ENCODE data around the gene TEX48.

TEX48 gene

DNA sequence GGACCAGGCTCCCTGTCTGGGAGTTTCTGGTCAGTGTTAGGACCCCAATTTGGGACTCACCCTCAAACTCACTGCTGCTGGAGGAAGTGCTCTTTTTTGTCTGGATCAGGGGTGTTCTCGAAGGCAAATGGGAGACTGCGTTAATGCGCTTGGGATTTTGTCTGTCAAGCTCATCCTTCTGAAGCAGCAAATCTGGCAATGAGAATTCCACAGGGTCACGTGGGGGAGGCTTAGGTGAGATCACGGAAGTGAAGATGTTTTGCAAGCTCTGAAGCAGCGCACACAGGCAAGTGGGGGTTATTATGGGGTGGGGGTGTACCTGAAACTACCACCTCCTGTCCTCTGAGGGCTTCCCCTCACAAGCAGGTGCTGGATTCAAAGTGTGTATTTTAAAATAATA lies 13.8 kb downstream of the TEX48 start (continued):
- TF ChIP-seq, protein P1, sequence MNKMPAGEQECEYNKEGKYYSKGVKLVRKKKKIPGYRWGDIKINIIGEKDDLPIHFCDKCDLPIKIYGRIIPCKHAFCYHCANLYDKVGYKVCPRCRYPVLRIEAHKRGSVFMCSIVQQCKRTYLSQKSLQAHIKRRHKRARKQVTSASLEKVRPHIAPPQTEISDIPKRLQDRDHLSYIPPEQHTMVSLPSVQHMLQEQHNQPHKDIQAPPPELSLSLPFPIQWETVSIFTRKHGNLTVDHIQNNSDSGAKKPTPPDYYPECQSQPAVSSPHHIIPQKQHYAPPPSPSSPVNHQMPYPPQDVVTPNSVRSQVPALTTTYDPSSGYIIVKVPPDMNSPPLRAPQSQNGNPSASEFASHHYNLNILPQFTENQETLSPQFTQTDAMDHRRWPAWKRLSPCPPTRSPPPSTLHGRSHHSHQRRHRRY (tag by site-specific recombination; IDR thresholded peaks at IDR 0.05) = no peak
- TF ChIP-seq ZEB2 (tag by site-specific recombination; IDR thresholded peaks at IDR 0.05) (no peak), ZNF266 (tag by site-specific recombination; IDR thresholded peaks at IDR 0.05; ENCODE audit: low read depth) (no peak), ZNF549 (tag by site-specific recombination; IDR thresholded peaks at IDR 0.05) (no peak), ZNF324 (tag by site-specific recombination; IDR thresholded peaks at IDR 0.05) (no peak)

DNA sequence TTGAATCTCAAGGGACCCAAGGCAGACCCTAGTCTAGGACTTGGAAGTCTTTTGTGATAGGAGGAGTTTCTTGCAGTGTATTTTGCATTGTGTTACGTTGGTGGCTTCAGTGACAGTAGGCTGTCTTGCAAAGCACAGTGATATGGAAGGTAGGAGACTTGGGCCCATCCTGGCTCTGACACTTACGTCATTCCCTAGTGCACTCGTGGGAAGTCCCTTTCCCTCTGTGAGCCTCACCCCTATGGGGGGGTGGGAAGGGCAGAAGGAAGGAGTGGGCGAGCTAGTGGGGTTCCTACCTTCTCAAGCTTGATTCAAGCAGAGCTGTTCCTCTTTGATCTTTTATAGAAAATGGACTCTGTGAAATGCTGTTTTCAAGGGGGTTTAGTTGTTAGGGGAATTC lies 15.1 kb downstream of the TEX48 start:
- CTCF ChIA-PET = interaction anchor here (2.1 to 7.5 kb wide), 4 partner anchors 14 to 262 kb away, joined by 9 to 100 read pairs (median 43); partner anchors contain the start of gene TEX48
- no peaks in the 10 kb centered on the region for H3K36me3 ChIP-seq (ENCODE audit: control insufficient read depth in 2 of 2, insufficient read depth in 1 of 2, low read length in 2 of 2)
- TF ChIP-seq ZNF76 (tag by site-specific recombination; IDR thresholded peaks at IDR 0.05; ENCODE audit: borderline replicate concordance, low read depth) = no peak
- TF ChIP-seq ZNF561 (tag by site-specific recombination; IDR thresholded peaks at IDR 0.05; ENCODE audit: borderline replicate concordance) = no peak
- TF ChIP-seq ZNF768 (tag by site-specific recombination; IDR thresholded peaks at IDR 0.05) = no peak
- no peak for TF ChIP-seq ZFHX2 (tag by site-specific recombination; conservative IDR thresholded peaks at IDR 0.05)
- no peak for TF ChIP-seq WT1 (tag by site-specific recombination; IDR thresholded peaks at IDR 0.05)
- no peak for TF ChIP-seq ZNF792 (tag by site-specific recombination; IDR thresholded peaks at IDR 0.05)
- TF ChIP-seq ZNF214 (tag by site-specific recombination; IDR thresholded peaks at IDR 0.05; ENCODE audit: borderline replicate concordance) = no peak
- no peak for TF ChIP-seq KLF10 (tag by site-specific recombination; IDR thresholded peaks at IDR 0.05)
- TF ChIP-seq ZNF558 (tag by site-specific recombination; IDR thresholded peaks at IDR 0.05) = no peak
- no peak for TF ChIP-seq HOXA7 (CRISPR knock-in tag; IDR thresholded peaks at IDR 0.05; ENCODE audit: borderline replicate concordance)
- no peak for TF ChIP-seq GLIS1 (tag by site-specific recombination; IDR thresholded peaks at IDR 0.05)
- TF ChIP-seq GLI2 (tag by site-specific recombination; IDR thresholded peaks at IDR 0.05; ENCODE audit: borderline replicate concordance, low read depth) = no peak
- no peak for TF ChIP-seq PRDM1 (tag by site-specific recombination; IDR thresholded peaks at IDR 0.05)
- TF ChIP-seq, protein P2, sequence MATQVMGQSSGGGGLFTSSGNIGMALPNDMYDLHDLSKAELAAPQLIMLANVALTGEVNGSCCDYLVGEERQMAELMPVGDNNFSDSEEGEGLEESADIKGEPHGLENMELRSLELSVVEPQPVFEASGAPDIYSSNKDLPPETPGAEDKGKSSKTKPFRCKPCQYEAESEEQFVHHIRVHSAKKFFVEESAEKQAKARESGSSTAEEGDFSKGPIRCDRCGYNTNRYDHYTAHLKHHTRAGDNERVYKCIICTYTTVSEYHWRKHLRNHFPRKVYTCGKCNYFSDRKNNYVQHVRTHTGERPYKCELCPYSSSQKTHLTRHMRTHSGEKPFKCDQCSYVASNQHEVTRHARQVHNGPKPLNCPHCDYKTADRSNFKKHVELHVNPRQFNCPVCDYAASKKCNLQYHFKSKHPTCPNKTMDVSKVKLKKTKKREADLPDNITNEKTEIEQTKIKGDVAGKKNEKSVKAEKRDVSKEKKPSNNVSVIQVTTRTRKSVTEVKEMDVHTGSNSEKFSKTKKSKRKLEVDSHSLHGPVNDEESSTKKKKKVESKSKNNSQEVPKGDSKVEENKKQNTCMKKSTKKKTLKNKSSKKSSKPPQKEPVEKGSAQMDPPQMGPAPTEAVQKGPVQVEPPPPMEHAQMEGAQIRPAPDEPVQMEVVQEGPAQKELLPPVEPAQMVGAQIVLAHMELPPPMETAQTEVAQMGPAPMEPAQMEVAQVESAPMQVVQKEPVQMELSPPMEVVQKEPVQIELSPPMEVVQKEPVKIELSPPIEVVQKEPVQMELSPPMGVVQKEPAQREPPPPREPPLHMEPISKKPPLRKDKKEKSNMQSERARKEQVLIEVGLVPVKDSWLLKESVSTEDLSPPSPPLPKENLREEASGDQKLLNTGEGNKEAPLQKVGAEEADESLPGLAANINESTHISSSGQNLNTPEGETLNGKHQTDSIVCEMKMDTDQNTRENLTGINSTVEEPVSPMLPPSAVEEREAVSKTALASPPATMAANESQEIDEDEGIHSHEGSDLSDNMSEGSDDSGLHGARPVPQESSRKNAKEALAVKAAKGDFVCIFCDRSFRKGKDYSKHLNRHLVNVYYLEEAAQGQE (tag by site-specific recombination; IDR thresholded peaks at IDR 0.05) = no peak
- no peak for TF ChIP-seq ZNF146 (tag by site-specific recombination; IDR thresholded peaks at IDR 0.05)
- TF ChIP-seq OSR2 (tag by site-specific recombination; IDR thresholded peaks at IDR 0.05) = no peak
- no peak for TF ChIP-seq ZNF837 (tag by site-specific recombination; IDR thresholded peaks at IDR 0.05)
- no peaks in the 10 kb centered on the region for H3K9me3 ChIP-seq (ENCODE audit: control insufficient read depth, insufficient read depth, low read depth, low read length)
- POLR2A ChIA-PET = no interaction called here
- H3K27ac ChIP-seq (ENCODE audit: extremely low read depth, low read depth, low read length) = no peak overlapping the region
- no peak overlapping the region for H3K4me3 ChIP-seq (ENCODE audit: low read depth, low read length)
- H3K4me1 ChIP-seq (ENCODE audit: control insufficient read depth, insufficient read depth, low read length) = no peaks in the 10 kb centered on the region

DNA sequence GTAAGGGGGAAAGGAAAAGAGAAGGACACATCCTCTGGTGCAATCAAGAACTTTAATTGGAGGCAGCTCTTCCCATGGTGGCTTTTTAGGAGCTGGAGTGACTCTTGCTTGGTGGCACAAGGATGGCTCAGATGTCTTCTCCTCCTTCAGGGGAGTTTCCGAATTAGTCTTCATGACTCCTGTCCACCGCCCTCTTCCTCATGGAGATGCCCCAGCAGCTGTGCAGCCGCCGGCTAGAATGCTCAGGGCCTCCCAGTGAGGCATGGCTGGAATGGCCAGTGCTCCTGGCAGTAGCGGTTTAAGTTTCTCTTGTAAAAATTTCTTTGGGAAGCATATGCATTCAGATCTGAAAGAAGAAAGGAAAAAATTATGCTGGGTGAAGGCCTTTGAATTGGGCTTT lies 15.6 kb downstream of the TEX48 start:
- Histone ChIP-seq H3K9me3 (ENCODE audit: control insufficient read depth, insufficient read depth, low read depth, low read length) (no peaks in the 10 kb centered on the region), H3K4me1 (ENCODE audit: control insufficient read depth, insufficient read depth, low read length) (no peaks in the 10 kb centered on the region), H3K36me3 (ENCODE audit: control insufficient read depth in 2 of 2, insufficient read depth in 1 of 2, low read length in 2 of 2) (no peaks in the 10 kb centered on the region), H3K27ac (ENCODE audit: extremely low read depth, low read depth, low read length) (no peak overlapping the region), H3K4me3 (ENCODE audit: low read depth, low read length) (no peak overlapping the region)
- ChIA-PET POLR2A (no interaction called here), CTCF (interaction anchor here (2.1 to 7.5 kb wide), 5 partner anchors 8 to 261 kb away, joined by 9 to 100 read pairs (median 13); partner anchors contain the start of gene TEX48)
- TF ChIP-seq, protein P3, sequence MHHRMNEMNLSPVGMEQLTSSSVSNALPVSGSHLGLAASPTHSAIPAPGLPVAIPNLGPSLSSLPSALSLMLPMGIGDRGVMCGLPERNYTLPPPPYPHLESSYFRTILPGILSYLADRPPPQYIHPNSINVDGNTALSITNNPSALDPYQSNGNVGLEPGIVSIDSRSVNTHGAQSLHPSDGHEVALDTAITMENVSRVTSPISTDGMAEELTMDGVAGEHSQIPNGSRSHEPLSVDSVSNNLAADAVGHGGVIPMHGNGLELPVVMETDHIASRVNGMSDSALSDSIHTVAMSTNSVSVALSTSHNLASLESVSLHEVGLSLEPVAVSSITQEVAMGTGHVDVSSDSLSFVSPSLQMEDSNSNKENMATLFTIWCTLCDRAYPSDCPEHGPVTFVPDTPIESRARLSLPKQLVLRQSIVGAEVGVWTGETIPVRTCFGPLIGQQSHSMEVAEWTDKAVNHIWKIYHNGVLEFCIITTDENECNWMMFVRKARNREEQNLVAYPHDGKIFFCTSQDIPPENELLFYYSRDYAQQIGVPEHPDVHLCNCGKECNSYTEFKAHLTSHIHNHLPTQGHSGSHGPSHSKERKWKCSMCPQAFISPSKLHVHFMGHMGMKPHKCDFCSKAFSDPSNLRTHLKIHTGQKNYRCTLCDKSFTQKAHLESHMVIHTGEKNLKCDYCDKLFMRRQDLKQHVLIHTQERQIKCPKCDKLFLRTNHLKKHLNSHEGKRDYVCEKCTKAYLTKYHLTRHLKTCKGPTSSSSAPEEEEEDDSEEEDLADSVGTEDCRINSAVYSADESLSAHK (tag by site-specific recombination; IDR thresholded peaks at IDR 0.05) = no peak
- TF ChIP-seq, protein P4, sequence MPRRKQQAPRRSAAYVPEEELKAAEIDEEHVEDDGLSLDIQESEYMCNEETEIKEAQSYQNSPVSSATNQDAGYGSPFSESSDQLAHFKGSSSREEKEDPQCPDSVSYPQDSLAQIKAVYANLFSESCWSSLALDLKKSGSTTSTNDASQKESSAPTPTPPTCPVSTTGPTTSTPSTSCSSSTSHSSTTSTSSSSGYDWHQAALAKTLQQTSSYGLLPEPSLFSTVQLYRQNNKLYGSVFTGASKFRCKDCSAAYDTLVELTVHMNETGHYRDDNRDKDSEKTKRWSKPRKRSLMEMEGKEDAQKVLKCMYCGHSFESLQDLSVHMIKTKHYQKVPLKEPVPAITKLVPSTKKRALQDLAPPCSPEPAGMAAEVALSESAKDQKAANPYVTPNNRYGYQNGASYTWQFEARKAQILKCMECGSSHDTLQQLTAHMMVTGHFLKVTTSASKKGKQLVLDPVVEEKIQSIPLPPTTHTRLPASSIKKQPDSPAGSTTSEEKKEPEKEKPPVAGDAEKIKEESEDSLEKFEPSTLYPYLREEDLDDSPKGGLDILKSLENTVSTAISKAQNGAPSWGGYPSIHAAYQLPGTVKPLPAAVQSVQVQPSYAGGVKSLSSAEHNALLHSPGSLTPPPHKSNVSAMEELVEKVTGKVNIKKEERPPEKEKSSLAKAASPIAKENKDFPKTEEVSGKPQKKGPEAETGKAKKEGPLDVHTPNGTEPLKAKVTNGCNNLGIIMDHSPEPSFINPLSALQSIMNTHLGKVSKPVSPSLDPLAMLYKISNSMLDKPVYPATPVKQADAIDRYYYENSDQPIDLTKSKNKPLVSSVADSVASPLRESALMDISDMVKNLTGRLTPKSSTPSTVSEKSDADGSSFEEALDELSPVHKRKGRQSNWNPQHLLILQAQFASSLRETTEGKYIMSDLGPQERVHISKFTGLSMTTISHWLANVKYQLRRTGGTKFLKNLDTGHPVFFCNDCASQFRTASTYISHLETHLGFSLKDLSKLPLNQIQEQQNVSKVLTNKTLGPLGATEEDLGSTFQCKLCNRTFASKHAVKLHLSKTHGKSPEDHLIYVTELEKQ (tag by site-specific recombination; IDR thresholded peaks at IDR 0.05; ENCODE audit: borderline replicate concordance) = no peak

Measured in HEK293 (cell line).